Heart right ventricle (tissue), 16 donors: ENCODE data around the gene CYP2F1. TPM values are rescaled to one million over a fixed set of nuclear protein-coding genes. Genes with fewer than 3 reads are reported as not detected.

Experiments used
- ATAC-seq, 8 donors: fragments of 200-7000 bp; cut with Tn5 transposase; one replicate each; pipeline ENCODE4 v1.9.1; 2020; ENCODE audit warnings: mild to moderate bottlenecking in 8 of 8, moderate library complexity in 8 of 8, moderate number of reproducible peaks in 1 of 8
- DNase-seq, 2 donors: peaks; one replicate each; pipeline ENCODE4 v3.0.0-alpha.2; 2020
- H3K27ac ChIP-seq, 10 donors: fragments of 200-600 bp; sonication (generic) in 2 of 10; one replicate each; pipeline versions ENCODE4 v1.5.0 to v1.8.0; 2020 to 2022; ENCODE audit warnings: mild to moderate bottlenecking in 3 of 10
- H3K27me3 ChIP-seq, 7 donors: fragments of 200-600 bp; one replicate each; pipeline ENCODE4 v1.8.0; 2021 to 2022; ENCODE audit warnings: mild to moderate bottlenecking in 2 of 7
- H3K36me3 ChIP-seq, 9 donors: fragments of 200-600 bp; sonication (generic) in 1 of 9; one replicate each; pipeline versions ENCODE4 v1.5.0 to v1.8.0; 2020 to 2022; ENCODE audit warnings: mild to moderate bottlenecking in 2 of 9
- H3K4me1 ChIP-seq, 9 donors: fragments of 200-600 bp; sonication (generic) in 1 of 9; one replicate each; pipeline versions ENCODE4 v1.5.0 to v1.8.0; 2020 to 2022; ENCODE audit warnings: mild to moderate bottlenecking in 4 of 9
- H3K4me3 ChIP-seq, 10 donors: fragments of 200-600 bp; sonication (generic) in 2 of 10; one replicate each; pipeline versions ENCODE4 v1.5.0 to v1.8.0; 2020 to 2022; ENCODE audit warnings: mild to moderate bottlenecking in 7 of 10, moderate library complexity in 2 of 10
- H3K9me3 ChIP-seq, 11 donors: fragments of 200-600 bp in 10 of 11; sonication (generic) in 2 of 11; one replicate each; pipeline versions ENCODE4 v1.5.0 to v1.8.0; 2013 to 2022; ENCODE audit warnings: mild to moderate bottlenecking in 2 of 11, control low read depth in 1 of 11, moderate library complexity in 1 of 11
- WGBS, 2 donors: extraction: QIAGEN DNeasy Blood & Tissue Kit; methylation state at CpG; one replicate each; pipeline ENCODE4 v1.1.7; 2013; ENCODE audit warnings: inconsistent platforms in 1 of 2; 5-methylcytosine and 5-hydroxymethylcytosine counted together
- intact Hi-C, 10 donors: fragments of 100-400 bp; cut with DNase I; formaldehyde crosslinking; loops; one replicate each; pipeline versions ENCODE4 v1.11.1 to v1.14.2; 2022
- long read RNA-seq, 3 donors: library from polyadenylated mRNA; unstranded; transcript quantifications; one replicate each; pipeline ENCODE4 v2.0.0, GENCODE V29; 2020 to 2021
- polyA plus RNA-seq, 2 donors: library from polyadenylated mRNA; stranded (reverse); fragments of 200-250 nt; gene quantifications; one replicate each; pipeline ENCODE4 v1.2.3, GENCODE V29; 2013
- total RNA-seq, 10 donors: library from RNA; stranded (reverse); fragmentation: NEBNext Ultra II Directional in 3 of 10; extraction: Animal tissue kit (Norgen Biotek cat#: 25700) in 3 of 10; gene quantifications; one replicate each; pipeline versions ENCODE4 v1.2.1 to v1.2.4, GENCODE V29; 2021 to 2023
- TF ChIP-seq, protein P1 (sequence below), 9 donors: fragments of 200-600 bp; sonication (generic) in 2 of 9; IDR thresholded peaks; one replicate each; pipeline versions ENCODE4 v1.5.0 to v1.8.0; 2021 to 2022; ENCODE audit warnings: antibody characterized with exemption in 9 of 9, mild to moderate bottlenecking in 5 of 9, moderate library complexity in 1 of 9
- donor health status: Arrhythmogenic right ventricular cardiomyopathy.
- donor health status: ischemic (EF 13 %, LVEDD 7.1; RV severe dilation, severe dysfunction).
- donor health status: healthy with polysubstance abuse.
- donor health status: DM: no; HTN: yes; CAD: no.
- donor health status: DM: no; HTN: no; CAD: no.
- donor health status: ischemic (EF 25% LVEDD 6.9; RV normal size, moderate dysfunction).
- donor health status: ischemic (EF 25% LVEDD 5.7; RV mildly dilated, moderate dysfunction).
- donor health status: healthy.
- donor health status: DM: yes; HTN: yes; CAD: no.
- donor health status: Ischemic cardiomyopathy.
- donor health status: ischemic (EF 35%, LVEDD 5.7; RV mildly dilated, moderate dysfunction).
- donor health status: nonischemic (EF 11% LVEDD 7.7; RV severe dilation, severe dysfunction).
- donor health status: DM: yes; HTN: yes; CAD: no.
- donor health status: PGD.
- donor health status: ischemic (EF 29% LVEDD 5.4; RV normal size, mild dysfunction).
- donor health status: nonischemic (EF 23%, LVEDD 6.1; RV moderate dilation, normal function).

Gene CYP2F1, protein sequence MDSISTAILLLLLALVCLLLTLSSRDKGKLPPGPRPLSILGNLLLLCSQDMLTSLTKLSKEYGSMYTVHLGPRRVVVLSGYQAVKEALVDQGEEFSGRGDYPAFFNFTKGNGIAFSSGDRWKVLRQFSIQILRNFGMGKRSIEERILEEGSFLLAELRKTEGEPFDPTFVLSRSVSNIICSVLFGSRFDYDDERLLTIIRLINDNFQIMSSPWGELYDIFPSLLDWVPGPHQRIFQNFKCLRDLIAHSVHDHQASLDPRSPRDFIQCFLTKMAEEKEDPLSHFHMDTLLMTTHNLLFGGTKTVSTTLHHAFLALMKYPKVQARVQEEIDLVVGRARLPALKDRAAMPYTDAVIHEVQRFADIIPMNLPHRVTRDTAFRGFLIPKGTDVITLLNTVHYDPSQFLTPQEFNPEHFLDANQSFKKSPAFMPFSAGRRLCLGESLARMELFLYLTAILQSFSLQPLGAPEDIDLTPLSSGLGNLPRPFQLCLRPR
- total RNA-seq (not detected), polyA plus RNA-seq (not detected)
- long read RNA-seq, donor 1, result 0 reads
- long read RNA-seq, donor 2, result 0 reads
- long read RNA-seq, donor 3, result 0 reads

DNA sequence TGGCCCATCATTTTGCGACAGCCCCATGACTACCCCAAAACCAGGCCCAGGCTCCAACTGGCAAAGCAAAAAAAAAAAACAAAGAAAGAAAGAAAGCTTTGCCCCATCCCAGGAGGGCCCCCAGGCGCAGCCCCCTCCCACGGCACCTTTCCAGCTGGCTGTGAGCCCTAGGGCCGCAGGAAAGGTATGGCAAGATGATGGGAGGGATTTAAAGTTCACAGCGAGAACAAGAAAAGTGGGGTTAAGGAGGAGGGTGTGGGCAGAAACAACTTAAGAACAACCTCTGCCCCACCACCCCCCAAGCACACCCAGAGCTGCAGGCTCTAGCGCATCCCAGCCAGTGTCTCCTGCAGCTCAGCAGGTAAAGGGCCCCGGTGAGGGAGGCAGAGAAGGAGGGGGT, at the start of gene CYP2F1:
Gene CYP2F1, plus strand, starts transcription at position 301 of the 400 bp plus-strand sequence. CDS start 1,757 bp downstream, outside the sequence.
- Histone ChIP-seq H3K36me3 (no peaks in the 10 kb centered on the region), H3K4me1 (no peaks in the 10 kb centered on the region), H3K4me3 (no peak within 1 kb of the TSS), H3K9me3 (no peaks in the 10 kb centered on the region), H3K27me3 (peaks cover 0 to 24% (median 11%) of the 10 kb centered on the region in 7 donors), H3K27ac (no peak within 1 kb of the TSS)
- 67 to 70% methylated on average over 7 of the region's 7 CpGs for WGBS, 2 donors
- no peak for ATAC-seq
- intact Hi-C loops, result no loop called here
- TF ChIP-seq, protein P1, sequence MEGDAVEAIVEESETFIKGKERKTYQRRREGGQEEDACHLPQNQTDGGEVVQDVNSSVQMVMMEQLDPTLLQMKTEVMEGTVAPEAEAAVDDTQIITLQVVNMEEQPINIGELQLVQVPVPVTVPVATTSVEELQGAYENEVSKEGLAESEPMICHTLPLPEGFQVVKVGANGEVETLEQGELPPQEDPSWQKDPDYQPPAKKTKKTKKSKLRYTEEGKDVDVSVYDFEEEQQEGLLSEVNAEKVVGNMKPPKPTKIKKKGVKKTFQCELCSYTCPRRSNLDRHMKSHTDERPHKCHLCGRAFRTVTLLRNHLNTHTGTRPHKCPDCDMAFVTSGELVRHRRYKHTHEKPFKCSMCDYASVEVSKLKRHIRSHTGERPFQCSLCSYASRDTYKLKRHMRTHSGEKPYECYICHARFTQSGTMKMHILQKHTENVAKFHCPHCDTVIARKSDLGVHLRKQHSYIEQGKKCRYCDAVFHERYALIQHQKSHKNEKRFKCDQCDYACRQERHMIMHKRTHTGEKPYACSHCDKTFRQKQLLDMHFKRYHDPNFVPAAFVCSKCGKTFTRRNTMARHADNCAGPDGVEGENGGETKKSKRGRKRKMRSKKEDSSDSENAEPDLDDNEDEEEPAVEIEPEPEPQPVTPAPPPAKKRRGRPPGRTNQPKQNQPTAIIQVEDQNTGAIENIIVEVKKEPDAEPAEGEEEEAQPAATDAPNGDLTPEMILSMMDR (IDR thresholded peaks at IDR 0.05), result no peak
- no peak for DNase-seq

DNA sequence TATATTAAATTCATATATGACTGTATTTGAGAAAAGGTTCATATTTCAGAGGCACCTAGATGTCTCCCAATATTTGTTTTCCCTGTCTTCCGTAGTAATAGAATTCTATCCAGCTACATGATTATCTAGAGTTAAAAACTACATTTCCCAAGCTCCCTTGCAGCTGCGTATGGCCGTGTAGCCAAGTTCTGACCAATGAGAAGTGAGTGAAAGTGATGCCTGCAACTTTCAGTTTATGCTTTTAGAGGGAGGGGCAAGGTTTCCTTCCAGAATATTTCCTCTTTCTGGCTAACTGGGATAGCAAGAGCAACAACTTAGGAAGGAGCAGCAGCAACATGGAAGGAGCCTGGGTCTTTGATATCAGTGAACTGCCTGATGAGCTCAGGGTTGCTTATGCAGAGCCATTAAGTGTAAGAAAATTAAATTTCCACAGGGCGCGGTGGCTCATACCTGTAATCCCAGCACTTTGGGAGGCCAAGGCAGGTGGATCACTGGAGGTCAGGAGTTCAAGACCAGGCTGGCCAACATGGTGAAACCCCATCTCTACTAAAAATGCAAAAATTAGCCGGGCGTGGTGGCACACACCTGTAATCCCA, 49.2 kb upstream of the CYP2F1 start:
- TF ChIP-seq, protein P1 (IDR thresholded peaks at IDR 0.05), result no peak
- H3K9me3 ChIP-seq, result no peaks in the 10 kb centered on the region
- ATAC-seq (no peak), DNase-seq (no peak)
- no peaks in the 10 kb centered on the region for H3K36me3 ChIP-seq
- WGBS, 2 donors, result 58 to 60% methylated on average over 7 of the region's 7 CpGs
- no peak overlapping the region for H3K27ac ChIP-seq
- intact Hi-C loops, result no loop called here
- H3K4me3 ChIP-seq, result no peak overlapping the region
- H3K27me3 ChIP-seq, result peaks cover 0 to 31% (median 12%) of the 10 kb centered on the region in 7 donors
- no peaks in the 10 kb centered on the region for H3K4me1 ChIP-seq

DNA sequence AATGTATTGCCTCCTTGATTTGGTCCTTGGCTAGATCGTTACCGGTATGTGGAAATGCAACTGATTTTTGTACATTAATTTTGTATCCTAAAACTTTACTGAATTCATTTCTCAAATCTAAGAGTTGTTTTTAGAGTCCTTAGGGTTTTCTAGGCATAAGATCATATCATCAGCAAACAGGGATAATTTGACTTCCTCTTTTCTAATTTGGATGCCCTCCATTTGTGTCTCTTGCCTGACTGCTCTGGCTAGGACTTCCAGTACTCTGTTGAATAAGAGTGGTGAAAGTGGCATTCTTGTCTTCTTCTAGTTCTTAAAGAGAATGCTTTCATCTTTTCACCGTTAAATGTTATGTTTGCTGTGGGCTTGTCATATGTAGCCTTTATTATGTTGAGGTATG, 37.9 kb upstream of the CYP2F1 start:
- H3K4me1 ChIP-seq, result no peaks in the 10 kb centered on the region
- peaks cover 0 to 29% (median 18%) of the 10 kb centered on the region in 7 donors for H3K27me3 ChIP-seq
- whole genome bisulfite sequencing, 2 donors, result 86 to 89% methylated on average over 3 of the region's 3 CpGs
- peaks cover 0 to 28% (median 2%) of the 10 kb centered on the region in 11 donors for H3K9me3 ChIP-seq
- intact Hi-C loops, result no loop called here
- DNase-seq (no peak), ATAC-seq (no peak)
- no peaks in the 10 kb centered on the region for H3K36me3 ChIP-seq
- H3K27ac ChIP-seq, result no peak overlapping the region
- TF ChIP-seq, protein P1 (IDR thresholded peaks at IDR 0.05), result no peak
- H3K4me3 ChIP-seq, result no peak overlapping the region

DNA sequence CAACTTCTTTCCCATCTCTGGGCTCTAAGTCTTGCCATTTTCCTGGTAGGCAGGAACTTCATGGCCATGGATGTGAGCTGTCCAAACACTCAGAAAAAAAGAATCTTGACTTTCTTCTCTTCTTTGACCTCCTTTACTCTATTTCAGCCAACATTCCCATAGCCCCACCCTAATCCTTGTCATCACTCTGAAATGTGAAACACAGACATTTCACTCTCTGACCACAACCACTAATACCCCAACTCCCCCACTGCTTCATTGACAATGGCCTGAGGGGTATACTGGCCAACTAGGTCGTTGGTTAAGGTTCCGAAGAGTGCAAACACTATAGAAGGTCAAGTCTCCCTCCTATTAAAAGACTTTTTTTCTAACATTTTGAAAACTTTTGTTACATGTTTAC, 30.7 kb upstream of the CYP2F1 start:
- peaks cover 0 to 44% (median 28%) of the 10 kb centered on the region in 7 donors for H3K27me3 ChIP-seq
- H3K36me3 ChIP-seq, result no peaks in the 10 kb centered on the region
- no peaks in the 10 kb centered on the region for H3K4me1 ChIP-seq
- H3K9me3 ChIP-seq, result peaks cover 0 to 23% (median 0%) of the 10 kb centered on the region in 11 donors
- WGBS, 2 donors, result 66 to 72% methylated on average over 2 of the region's 2 CpGs
- TF ChIP-seq, protein P1 (IDR thresholded peaks at IDR 0.05), result no peak
- no peak overlapping the region for H3K4me3 ChIP-seq
- DNase-seq (no peak), ATAC-seq (no peak)
- intact Hi-C loops, result no loop called here
- no peak overlapping the region for H3K27ac ChIP-seq
